HG02852 (cell line): ENCODE data around the gene CRY2.
A peak's percentile ranks its signal among the peaks of the same experiment; 100 is the strongest.

Experiments
- ATAC-seq: cut with Tn5 transposase; IDR thresholded peaks from one replicate; pipeline ENCODE4 v1.9.1; 2021; ENCODE audit warnings: mild to moderate bottlenecking, moderate library complexity; ENCODE audit not compliant: unreplicated experiment

CRY2 gene

DNA sequence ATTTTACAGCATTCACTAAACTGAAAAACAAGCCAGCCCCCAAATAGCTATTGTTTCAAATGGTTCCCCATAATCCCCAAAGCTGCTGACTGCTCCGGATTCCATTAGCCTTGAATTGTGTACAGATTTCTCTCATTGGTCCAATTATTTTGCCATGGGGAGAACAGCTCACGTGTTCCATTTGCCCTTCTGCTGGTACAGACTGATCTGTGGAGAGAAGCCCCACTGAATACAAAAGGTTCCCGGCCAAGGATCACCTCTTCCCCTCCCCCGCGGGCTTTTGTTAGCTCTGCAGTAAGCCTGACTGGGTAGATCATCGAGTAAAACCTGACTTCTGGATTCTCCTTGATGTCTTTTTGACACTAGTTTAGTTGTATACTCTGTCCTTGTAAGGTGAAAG is 29.1 kb downstream of the CRY2 start:
- no peak for ATAC-seq

DNA sequence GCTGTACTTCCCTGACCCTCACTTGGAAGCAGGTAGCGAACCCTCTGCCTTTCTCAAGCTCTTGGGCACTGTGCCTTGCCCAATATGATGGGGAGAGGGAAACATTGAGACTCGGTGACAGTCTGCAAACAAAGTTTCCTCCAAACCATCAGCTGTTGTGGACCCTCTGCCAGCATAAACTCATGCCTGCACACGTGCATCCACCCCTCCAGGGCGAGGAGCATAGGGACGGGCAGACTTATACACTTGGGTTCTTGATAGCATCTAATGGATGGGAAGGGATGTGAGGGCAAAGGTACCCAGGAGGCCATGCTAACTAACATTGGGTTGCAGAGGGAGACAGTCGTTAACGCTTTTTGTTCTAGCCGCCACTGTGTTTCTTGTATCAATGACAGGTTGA is 29.9 kb downstream of the CRY2 start:
- no peak for ATAC-seq

DNA sequence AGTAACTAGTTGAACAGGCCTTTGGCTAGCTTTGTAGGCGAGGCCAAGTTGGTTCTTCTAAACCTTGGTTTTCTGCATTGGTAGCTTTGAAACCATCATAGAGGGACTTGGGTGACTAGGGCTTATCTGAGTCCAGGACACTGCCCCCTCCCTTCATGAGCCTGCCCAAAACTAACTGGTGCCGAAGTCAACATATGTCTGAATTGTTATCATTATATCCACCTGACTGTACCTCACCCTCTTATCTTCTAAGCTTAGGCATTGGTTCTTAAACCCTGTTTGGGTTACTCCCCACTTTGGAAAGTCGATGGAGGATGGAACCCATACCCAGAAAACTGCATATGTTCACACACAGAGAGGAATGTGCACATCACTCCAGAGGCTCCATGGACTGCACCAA is 30.6 kb downstream of the CRY2 start:
- no peak for ATAC-seq

DNA sequence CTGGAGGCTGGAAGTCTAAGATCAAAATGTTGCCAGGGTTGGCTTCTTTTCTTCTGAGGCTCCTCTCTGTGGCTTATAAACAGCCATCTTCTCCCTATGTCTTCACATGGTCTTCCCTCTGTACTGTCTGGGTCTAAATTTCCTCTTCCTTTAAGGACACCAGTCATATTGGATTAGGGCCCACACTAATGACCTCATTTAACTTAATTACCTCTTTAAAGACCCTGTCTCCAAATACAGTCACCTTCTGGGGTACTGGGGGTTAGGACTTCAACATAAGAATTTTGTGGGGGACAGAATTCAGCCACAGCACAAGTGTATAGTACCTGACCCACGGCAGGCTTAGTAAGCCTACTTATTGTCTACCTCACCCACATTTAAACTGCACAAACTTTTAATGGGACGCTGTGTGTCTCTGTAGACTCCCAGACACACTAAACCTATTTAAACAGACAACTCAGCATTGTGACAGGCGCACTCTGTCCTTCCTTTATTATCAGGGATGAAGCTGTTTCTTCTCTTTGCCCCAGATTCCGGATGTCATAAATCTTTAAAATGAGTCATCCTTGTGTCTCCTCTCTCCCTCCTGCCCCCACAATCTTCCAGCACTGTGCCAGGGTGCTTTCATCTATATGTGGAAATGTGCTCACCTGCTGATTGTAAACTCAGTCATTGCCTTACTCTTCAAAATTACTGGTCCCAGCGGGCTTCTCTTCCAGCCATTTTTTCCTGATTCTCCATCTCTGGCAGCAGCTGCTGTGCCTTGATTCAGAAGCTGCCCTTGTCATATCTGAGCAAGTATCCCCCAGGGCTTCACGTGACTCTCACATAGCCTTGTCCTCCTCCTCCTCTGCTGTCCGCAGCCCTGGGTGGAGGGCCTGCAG is 32.8 kb downstream of the CRY2 start:
- ATAC-seq = no peak

DNA sequence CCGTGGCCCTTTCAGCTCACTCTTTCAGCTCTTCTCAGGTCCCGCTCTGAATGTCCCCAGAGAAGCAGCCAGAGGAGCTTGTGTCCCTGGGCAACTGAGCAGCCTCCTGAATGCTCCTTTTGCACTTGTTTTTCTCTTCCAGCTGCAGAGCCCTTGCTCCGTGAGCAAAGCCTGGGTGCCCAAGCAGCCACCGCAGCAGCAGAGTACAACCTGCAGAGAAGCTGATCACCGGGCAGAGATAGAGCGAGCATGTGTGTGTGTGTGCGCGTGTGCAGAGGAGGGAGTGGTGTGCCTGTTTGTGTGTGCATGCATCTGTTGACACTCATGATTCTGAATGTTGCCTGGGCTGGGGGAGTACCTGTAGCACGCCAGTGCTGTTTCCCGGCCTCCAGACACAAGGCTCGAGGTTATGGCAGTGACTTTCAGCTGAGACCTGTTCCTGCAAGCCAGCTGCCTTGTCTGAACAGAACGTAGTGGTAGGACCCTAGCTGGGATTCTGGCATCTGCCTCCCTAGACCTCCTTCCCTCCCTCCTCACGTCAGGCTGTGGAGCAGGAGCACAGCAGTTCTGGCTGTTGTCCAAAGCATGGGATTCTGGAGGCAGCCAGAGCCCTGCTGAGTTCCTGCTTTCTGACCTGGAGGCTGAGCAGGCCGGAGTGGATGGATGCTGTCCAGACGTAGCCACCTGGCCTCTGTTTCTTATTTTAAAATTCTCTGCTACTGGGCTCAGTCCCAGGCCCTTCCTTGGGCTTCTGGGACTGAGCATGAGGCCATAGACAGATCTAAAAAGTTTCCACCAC is 33.7 kb downstream of the CRY2 start:
- ATAC-seq = no peak

DNA sequence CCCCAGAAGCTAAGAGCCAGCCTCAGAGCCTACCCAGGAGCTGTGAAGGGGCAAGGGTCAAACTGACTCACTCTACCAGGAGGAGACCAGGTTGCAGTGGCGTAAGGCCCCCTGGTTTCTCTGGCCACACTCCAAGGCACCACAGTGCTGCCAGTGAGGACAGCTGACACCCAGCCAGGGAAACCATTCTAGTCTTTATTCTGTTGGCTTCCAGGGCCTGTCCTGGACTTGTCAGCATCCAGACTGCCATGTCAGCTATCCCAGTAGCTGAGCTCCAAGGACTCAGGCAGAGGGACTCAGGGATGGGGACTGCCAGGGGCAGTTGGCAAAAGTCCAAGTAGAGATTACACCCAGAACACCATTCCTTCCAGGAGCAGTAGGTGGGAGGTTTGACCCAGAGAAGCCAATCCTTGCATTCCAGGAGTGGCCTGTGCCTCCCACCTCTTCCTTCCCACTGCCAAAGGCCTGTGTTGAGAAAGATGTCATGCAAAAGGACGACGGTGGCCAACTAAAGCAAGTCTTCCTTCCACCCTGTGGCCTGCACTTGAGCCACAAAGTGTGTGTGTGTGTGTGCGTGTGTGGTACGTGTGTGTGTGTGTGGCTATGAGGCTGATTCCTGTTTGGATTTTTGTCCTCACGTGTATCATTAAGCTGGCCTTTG is 34.6 kb downstream of the CRY2 start:
- ATAC-seq = no peak

DNA sequence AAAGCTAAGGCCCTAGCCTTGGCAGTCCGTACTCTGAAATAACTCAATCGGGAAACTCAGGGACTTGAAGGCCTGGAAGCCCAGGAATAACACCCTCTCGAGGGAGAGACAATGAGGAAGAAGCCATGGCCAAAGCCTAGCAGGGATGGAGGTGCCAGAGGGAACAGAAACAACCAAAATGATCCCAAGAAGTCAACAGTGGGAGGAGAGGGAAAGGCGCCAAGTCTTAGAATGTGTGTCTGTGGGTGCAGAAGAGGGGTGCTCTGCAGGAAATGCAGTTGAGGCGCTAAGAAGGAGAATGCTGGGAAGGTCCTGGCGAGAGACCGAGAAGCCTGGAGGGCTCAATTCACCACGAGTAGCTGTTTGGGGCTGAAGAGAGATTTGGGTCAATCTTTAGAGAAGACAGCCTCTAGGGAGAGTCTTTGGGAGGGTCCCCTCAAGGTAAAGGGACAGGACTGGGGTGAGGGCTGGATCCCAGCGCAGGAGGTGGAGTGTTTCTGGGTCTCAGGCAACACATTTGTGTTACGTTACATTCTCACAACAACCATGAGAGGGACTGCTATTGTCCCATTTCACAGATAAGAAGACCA is 37.4 kb downstream of the CRY2 start:
- no peak for ATAC-seq

DNA sequence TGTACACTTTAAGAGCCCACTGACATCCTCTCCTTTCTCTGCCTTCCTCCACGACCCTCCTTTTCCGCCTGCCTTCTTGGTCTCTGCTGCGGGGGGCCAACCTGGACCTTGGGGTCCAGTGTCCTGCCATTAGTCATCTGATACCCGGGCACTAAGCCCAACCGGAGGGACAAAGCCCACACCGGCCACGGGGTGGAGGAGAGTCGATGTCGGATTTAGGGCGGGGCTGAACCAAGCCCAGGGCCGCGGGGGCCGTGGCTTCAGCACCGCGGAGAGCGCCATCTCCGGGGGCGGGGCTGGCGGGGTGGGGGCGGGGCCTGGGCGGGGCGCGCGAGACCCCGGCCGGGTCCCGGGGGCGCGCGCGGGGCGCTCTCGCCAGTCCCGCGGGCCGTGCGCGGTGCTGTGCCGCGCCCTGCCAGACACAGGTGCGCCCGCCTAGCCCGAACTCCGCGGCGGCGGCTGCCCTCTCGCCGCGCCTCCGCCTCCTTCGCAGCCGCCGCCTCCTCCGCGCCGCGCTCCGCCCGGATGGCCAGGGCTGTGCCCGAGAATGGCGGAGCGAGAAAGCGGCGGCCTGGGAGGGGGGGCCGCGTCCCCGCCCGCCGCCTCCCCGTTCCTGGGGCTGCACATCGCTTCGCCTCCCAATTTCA is 38.1 kb downstream of the CRY2 start, which contains the start of gene MAPK8IP1:
Gene MAPK8IP1, plus strand, starts transcription at position 378 of the 647 bp plus-strand sequence. Its CDS starts 170 bp downstream, at position 548.
- ATAC-seq = peak; percentile 66

DNA sequence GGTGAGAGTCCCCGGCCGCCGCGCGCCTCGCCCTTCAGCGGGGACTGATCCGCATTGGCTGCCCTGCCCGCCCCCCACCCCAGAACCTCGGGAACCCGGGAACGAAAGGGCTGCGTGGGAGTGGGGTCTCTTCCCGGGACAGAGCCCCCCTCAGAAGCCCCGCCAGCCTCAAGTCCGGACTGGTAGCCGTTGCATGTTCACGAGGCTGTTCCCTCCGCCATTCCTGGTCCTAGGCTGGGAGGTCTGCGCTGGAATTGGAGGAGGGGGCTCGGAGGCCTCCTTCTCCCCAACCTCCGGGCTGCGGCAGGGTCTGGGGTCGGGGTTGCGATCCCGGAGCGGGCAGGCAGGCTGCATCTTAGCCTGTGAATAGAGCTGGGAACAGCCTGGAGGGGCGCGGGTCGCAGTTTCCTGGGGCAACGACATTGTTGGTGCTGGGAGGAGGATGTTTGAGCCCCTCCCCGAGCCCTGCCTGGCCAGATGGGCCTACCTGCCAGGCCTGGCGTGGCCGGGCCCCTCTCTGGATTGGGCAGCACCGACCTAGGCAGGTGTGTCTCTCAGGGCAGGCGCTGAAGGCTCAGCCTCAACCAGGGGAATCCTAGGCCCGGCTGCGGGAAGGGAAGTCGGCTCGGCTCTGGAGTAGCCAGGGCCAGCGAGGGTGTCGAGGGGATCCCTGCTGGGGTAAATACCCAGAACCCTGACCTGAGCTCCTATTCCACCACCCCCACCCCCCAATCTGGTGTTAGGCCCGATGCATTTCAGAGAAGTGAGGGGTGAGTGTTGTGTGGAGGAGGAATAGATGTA is 38.8 kb downstream of the CRY2 start:
- ATAC-seq = peak; percentile 3

DNA sequence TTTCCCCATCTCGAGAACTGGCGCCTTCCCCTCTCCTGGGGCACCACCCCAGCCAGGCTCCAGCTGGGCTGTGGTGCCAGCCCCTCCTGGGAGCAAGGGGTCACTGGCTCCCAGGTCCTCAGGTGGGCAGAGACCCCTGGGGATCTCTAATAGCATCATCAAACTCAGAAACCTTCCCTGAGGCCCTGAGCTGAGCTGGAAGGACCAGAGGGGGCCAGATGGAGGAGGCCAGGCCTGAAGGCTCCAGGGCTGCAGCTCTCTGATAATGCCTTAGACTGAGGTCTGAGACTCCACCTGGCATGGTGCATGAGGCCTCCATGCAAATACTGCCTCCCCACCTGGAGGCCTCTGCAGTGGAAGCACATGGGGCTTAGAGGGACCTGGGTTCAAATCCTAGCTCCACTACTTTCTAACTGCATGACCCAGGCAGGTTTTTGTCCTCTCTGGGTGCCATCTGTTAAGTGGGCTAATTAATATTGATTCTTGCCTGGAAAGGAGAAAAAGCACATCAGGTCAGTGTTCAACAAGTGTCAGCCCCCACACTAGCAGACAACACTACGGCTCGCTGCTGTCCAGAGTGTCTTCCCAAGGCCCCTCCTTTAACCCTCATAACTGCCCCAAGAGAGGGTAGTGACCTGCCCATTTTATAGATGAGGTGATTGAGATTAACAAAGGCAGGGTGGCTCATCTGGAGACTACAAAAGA is 39.7 kb downstream of the CRY2 start:
- no peak for ATAC-seq

DNA sequence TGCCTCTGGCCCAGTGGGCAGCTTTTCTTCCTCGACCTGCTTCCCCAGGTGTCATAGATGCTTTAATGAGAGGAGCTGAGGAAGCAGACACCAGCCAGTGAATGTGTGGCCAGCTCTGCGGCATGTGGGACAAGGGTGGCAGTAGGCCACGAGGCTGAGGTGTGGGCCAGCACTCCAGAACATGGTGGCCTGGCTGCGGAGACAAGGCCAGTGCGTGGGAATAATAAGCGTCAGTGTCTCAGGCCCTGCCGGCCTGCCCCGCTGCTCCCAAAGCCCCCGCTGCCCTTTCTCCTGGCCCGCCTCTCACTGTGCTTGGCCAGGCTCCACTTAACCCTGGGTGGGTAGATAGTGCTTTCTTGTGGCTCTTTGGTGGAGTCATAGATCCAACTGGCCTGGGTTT is 40.3 kb downstream of the CRY2 start:
- ATAC-seq = no peak

DNA sequence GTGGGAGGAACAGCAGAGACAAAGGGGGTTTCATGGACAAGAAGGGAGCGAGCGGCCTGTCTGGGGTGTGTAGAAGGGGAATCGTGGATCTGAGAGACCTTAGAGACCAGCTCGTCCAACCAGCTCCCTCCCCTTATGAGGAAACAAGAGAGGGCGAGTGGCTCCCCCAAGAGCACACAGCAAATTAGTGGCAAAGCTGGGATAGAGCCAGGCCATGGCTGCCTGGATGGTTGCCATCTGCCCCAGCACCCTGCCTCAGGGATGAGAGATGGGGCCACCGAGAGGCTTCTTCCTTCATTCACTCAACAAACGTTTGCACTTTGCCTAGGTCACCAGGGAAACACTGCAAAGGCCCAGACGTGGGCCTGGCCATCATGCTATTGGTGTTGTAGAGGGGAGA is 42.3 kb downstream of the CRY2 start:
- ATAC-seq = no peak

DNA sequence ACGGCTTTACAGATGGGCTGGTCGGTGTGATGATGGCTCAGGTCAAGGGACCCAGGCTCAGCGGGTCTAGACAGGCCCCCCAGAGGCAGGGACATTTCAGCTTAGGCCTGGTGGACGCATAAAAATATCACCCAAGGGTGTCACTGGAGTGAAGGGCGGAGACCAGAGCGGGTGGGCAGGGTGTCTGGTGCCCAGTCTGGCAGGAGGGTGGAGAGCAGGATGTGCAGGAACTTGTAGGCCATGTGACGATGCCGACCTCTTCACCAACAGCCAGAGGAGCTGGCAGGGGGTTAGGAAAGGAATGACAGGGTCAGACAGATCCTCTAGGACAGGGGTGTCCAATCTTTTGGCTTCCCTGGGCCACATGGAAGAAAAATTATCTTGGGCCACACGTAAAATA is 42.7 kb downstream of the CRY2 start:
- ATAC-seq = no peak

DNA sequence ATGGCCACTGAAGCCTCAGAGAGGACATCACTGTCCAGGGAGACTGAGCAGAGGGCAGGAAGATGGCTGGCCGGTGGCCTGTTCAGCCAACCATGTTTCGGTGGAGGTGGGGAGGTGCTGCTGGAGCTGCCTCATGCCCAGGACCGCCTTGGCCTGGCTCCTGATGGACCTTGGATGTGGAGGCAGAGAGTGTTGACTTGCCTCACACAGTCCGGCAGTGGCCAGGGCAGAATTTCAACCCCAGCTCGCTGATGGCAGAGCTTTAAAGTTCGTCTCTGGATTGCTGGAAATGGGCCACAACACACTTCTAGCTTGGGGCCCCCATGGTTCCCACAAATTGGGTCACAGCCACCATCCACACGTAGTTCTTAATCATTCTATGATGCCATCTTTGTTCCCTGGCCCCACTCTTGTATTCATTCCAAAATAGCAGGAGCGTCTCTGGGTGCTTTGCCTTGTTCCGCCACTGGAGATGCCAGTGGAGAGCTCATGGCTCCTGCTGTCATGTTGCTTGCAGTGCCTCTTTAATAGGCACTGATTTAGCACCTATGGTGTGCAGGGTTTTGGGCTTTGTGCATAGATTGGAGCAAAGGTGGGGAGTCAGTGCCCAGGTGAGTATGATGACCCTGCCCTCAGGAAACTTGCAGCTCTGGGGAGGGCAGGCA is 43.7 kb downstream of the CRY2 start:
- no peak for ATAC-seq

DNA sequence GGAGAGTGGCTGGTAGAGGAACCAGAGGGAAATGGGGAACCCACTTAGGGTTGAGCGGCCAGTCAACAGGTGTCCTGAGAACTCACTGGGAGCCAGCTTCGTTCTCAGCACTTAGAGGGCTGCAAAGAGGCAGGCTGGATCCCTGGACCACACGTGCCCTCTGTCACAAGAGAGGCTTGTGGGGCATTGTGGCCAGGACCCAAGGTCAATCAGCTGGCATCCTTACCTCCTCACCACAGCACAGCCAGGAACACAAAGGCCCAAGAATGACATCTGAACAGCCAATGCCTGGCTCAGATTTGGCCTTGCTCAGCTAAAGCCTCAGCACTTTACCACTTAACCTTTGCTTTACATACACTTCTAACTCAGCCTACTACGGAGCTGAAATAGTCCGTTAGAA is 45.6 kb downstream of the CRY2 start:
- no peak for ATAC-seq

DNA sequence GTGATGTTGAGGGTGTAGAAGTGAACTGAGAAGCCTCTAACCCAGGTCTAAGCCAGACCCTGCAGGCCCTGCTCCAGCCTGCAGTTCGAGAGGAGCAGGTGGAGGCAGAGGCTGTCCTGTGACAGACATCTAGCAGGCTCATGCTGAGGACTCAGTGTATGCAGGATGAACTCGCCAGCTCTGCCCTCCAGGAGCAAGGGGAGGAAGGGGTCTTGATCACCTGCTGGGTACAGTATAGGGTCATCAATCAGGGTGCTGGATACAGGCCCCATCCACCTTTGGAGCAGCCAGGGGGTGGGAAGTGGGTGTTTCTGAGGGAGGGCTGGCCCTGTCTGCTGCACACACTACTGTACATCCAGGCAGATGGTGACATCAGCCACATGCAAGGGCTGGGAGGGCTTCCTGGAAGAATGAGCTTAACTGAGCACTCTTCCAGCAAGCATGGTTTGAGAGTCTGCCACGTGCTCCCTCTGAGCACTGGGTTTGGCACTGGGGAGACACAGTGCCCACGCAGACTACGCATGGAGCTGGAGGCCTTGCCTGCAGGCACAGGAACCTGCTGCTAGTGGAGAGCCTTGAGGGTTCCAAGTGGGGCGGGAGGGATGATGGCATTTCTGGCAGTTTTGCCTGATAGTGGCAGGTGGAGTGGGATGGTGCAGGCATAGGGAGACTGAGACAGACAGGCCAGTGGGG is 47.4 kb downstream of the CRY2 start:
- ATAC-seq = no peak

DNA sequence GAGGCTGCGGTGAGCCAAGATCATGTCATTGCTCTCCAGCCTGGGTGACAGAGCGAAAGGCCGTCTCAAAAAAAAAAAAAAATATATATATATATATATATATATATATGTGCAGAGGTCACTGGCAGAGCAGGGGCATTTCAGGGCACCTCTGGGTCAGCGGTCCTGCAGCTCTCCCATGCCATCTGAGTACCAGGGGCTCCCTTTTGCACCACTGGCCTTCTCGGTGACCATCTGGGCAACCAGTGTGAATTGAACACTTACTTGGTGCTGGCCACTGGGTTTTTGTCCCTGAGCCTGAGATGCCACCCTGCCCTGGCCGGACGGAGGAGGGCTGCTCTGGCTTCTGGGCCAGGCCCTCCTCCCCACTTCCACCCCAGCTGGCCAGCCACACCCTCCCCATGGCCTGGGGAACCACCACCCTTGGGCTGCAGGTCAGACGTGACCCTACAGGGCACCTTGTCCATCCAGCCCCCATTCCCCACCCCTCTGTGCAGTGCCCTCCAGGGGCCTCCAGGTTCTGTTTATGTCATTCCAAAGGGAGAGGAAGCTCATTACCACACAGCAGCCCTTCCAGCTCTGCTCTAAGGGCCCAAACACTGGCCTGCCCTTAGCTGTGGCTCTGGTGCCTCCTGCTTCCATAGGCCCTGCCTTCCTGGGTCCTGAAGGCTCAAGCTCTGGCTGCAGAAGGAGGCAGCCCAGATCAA is 48.4 kb downstream of the CRY2 start:
- no peak for ATAC-seq
